Keratinocyte (primary cell): Measurements from ENCODE around the gene RSRC2. TPM values are rescaled to one million over a fixed set of nuclear protein-coding genes. Genes with fewer than 3 reads are reported as not detected.
"Not testable (repeated sequence)": the region's sequence is repeated elsewhere in the genome, so short reads cannot be mapped to it uniquely, and the experiment has no call there.

Experiments used
- DNase-seq: peaks from one replicate; pipeline ENCODE4 v3.0.0-alpha.2; 2011; ENCODE audit warnings: low read depth, missing footprints, low spot score
- FAIRE-seq: peaks from 2 replicates; lab custom pipeline; 2011; peaks lifted over from hg19 to GRCh38; lab: Jason Lieb, UNC
- H2AFZ ChIP-seq: 2 replicates; pipeline ENCODE4 v1.6.0; 2012; ENCODE audit warnings: low read length, control low read depth, inconsistent platforms; ENCODE audit not compliant: control insufficient read depth
- H3K27ac ChIP-seq: 2 replicates; pipeline ENCODE4 v1.5.1; 2011; ENCODE audit warnings: low read length; ENCODE audit not compliant: control insufficient read depth, insufficient read depth
- H3K27me3 ChIP-seq: 3 replicates; pipeline ENCODE4 v1.6.0; 2011; ENCODE audit warnings: low read length; ENCODE audit not compliant: control insufficient read depth, insufficient read depth; ENCODE audit errors: extremely low read depth
- H3K36me3 ChIP-seq, 2 experiments: 2 replicates in 1 of 2; 3 replicates in 1 of 2; pipeline ENCODE4 v1.5.1; 2011; ENCODE audit warnings: low read length in 2 of 2, mild to moderate bottlenecking in 1 of 2; ENCODE audit not compliant: control insufficient read depth in 2 of 2, insufficient read depth in 2 of 2; ENCODE audit errors: extremely low read depth in 1 of 2
- H3K4me1 ChIP-seq: 3 replicates; pipeline ENCODE4 v1.5.1; 2011; ENCODE audit warnings: low read length; ENCODE audit not compliant: control insufficient read depth, insufficient read depth; ENCODE audit errors: extremely low read depth
- H3K4me2 ChIP-seq: 3 replicates; pipeline ENCODE4 v1.6.0; 2011; ENCODE audit warnings: low read depth, low read length; ENCODE audit not compliant: control insufficient read depth, insufficient read depth; ENCODE audit errors: extremely low read depth
- H3K4me3 ChIP-seq, 3 experiments: fragments of 200-600 bp in 1 of 3; sonication (generic) in 1 of 3; 2 replicates in 2 of 3; 3 replicates in 1 of 3; pipeline ENCODE4 v1.5.1; 2011 to 2016; ENCODE audit warnings: low read length in 3 of 3, mild to moderate bottlenecking in 3 of 3, control low read depth in 2 of 3, inconsistent platforms in 1 of 3, low read depth in 1 of 3, mixed read lengths in 1 of 3, mixed run types in 1 of 3, moderate library complexity in 1 of 3; ENCODE audit not compliant: control insufficient read depth in 2 of 3, insufficient read depth in 2 of 3; ENCODE audit errors: extremely low read depth in 1 of 3
- H3K79me2 ChIP-seq: 2 replicates; pipeline ENCODE4 v1.6.0; 2012; ENCODE audit warnings: low read length; ENCODE audit not compliant: control insufficient read depth, insufficient read depth
- H3K9ac ChIP-seq: 3 replicates; pipeline ENCODE4 v1.6.0; 2011; ENCODE audit warnings: low read length; ENCODE audit not compliant: control insufficient read depth, insufficient read depth; ENCODE audit errors: extremely low read depth
- H3K9me1 ChIP-seq: 3 replicates; pipeline ENCODE4 v1.6.0; 2011; ENCODE audit warnings: low read length; ENCODE audit not compliant: control insufficient read depth, insufficient read depth; ENCODE audit errors: extremely low read depth
- H3K9me3 ChIP-seq: 2 replicates; pipeline ENCODE4 v1.5.1; 2012; ENCODE audit warnings: low read depth, low read length; ENCODE audit not compliant: control insufficient read depth
- H4K20me1 ChIP-seq: 3 replicates; pipeline ENCODE4 v1.6.0; 2011; ENCODE audit warnings: low read length; ENCODE audit not compliant: control insufficient read depth, insufficient read depth; ENCODE audit errors: extremely low read depth
- EZH2 ChIP-seq: IDR thresholded peaks from one replicate; pipeline ENCODE4 v1.6.1; 2012; ENCODE audit warnings: inconsistent platforms, mild to moderate bottlenecking, low read length, moderate library complexity
- dilution Hi-C: fragments of 300-500 bp; cut with MboI; formaldehyde crosslinking; loops from one replicate; pipeline ENCODE4 v1.7.0; 2020; ENCODE audit warnings: low sequenced_read_pairs; ENCODE audit not compliant: extremely low pct_ligation_motif_present
- polyA plus RNA-seq, 5 experiments: library from polyadenylated mRNA; depleted of rRNA in 3 of 5; stranded (reverse) in 3 of 5; stranded (forward) in 1 of 5; unstranded in 1 of 5; fragments of >200 nt; gene quantifications; 1 replicate in 1 of 5; 2 replicates in 3 of 5; 3 replicates in 1 of 5; pipeline versions ENCODE4 v1.2.1 to v1.2.3, GENCODE V29; 2011 to 2012; ENCODE audit warnings: missing spikeins in 2 of 5, low read depth in 1 of 5, low replicate concordance in 1 of 5
- TF ChIP-seq, protein P1 (sequence below), 3 experiments: IDR thresholded peaks in 1 of 3; conservative IDR thresholded peaks in 1 of 3; optimal IDR thresholded peaks in 1 of 3; 2 replicates in 2 of 3; 3 replicates in 1 of 3; pipeline versions ENCODE3 to v1.5.1; 2011; ENCODE audit warnings: low read length in 3 of 3, mild to moderate bottlenecking in 3 of 3, moderate library complexity in 2 of 3, control low read depth in 1 of 3, inconsistent platforms in 1 of 3; ENCODE audit not compliant: insufficient read depth in 2 of 3; ENCODE audit errors: extremely low read depth in 1 of 3

The RSRC2 gene
- polyA plus RNA-seq, 1 donor (not counting 4 experiments of a cell fraction or from before 2014, with no cell fraction given), result 45.6 TPM

DNA sequence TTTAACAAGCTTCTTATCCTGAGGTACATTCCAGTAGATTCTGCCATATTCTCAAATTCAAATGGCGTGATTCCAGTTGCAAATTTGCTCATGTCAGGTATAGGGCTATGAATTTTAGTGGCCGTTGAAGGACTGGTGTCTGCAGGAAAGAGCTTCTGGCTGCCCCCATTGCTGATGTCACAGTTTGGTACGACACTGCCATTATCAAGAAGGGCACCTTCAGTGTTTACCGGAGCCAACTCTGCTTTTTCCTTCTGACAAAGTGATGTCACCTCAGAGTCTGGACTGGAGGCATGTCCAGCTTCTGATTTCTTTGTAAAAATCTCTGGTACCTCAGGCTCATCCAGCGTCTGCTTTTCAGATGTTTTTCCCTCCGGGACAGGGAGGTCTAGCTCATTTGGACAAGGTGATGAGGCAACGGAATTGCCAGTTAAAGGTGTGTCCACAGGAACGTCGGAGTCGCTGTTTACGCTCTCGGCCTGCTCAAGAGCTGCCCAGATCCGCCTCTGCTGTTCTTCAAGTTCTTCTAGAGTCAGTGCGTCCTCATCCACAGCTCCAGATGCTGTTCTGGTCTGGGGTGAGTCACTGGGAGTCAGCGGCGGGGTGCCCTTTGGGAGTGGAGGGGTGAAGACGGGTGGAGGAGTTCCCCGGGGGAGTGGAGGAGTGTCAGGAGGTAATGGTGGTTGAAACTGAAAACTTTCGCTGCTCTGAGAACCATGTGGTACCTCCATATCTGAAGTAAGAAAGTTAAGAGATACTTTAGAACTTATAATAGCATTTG lies 53.0 kb downstream of the RSRC2 start:
- no peaks in the 10 kb centered on the region for H3K9me1 ChIP-seq
- H3K4me2 ChIP-seq, result no peak overlapping the region
- peak overlapping the region; percentile 33 for H3K27ac ChIP-seq
- no peaks in the 10 kb centered on the region for H4K20me1 ChIP-seq
- dilution Hi-C loops, result no loop called here
- H3K4me3 ChIP-seq, result no peak overlapping the region
- peaks cover 18 to 26% of the 10 kb centered on the region in 2 experiments for H3K36me3 ChIP-seq
- no peak for DNase-seq
- TF ChIP-seq, protein P1, sequence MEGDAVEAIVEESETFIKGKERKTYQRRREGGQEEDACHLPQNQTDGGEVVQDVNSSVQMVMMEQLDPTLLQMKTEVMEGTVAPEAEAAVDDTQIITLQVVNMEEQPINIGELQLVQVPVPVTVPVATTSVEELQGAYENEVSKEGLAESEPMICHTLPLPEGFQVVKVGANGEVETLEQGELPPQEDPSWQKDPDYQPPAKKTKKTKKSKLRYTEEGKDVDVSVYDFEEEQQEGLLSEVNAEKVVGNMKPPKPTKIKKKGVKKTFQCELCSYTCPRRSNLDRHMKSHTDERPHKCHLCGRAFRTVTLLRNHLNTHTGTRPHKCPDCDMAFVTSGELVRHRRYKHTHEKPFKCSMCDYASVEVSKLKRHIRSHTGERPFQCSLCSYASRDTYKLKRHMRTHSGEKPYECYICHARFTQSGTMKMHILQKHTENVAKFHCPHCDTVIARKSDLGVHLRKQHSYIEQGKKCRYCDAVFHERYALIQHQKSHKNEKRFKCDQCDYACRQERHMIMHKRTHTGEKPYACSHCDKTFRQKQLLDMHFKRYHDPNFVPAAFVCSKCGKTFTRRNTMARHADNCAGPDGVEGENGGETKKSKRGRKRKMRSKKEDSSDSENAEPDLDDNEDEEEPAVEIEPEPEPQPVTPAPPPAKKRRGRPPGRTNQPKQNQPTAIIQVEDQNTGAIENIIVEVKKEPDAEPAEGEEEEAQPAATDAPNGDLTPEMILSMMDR (optimal IDR thresholded peaks at IDR 0.05 in 1 of 3, IDR thresholded peaks at IDR 0.05 in 1 of 3, conservative IDR thresholded peaks at IDR 0.05 in 1 of 3; ENCODE audit: extremely low read depth in 1 of 3, insufficient read depth in 2 of 3, low read length in 3 of 3), result peak in 1 of 3 experiments; percentile 13
- TF ChIP-seq EZH2, result no peak
- no peak for FAIRE-seq
- peaks cover 12% of the 10 kb centered on the region for H3K4me1 ChIP-seq
- no peaks in the 10 kb centered on the region for H3K9me3 ChIP-seq
- no peak overlapping the region for H2AFZ ChIP-seq
- H3K9ac ChIP-seq, result no peak overlapping the region
- no peaks in the 10 kb centered on the region for H3K79me2 ChIP-seq
- no peaks in the 10 kb centered on the region for H3K27me3 ChIP-seq

DNA sequence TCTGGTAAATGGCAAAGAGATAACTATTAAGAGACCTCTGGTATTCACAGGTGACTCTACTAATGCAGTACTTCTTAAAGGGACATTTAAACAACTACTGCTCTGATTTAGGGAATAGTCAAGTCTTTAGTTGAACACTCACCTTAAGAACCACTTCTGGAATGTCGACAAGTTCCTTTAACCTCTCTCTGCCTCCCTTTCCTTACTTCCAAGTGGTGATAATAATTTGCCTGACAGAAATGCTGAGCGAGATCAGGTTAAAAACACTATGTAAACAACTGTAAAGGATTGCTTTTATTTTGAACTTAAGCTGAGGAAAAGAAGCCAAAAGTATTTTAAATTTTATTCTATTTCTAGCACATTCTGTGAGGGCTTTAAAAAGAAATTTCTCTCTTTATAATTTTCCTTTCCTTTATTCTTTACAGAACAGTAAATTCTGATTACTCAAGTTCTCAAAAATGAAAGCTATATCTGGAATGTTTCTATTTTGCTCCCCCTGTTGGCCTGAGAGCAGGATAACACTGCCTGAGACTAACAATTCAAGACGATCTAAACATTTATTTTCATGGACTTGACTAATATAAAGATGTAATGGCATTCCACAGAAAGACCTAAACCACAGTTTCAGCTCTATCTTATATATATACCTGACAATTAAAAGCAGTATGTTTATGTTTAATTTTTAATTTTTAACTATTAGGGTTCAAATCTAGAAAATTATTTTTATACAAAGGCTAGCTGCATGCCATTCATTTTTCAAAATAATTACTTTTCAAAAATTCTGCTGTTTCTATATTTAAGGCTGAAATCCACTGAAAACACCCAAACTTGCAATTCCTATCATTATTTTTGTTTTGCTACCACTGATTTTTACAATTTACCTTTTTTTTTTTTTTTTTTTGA lies 55.2 kb downstream of the RSRC2 start:
- Histone ChIP-seq H3K4me1 (peaks cover 22% of the 10 kb centered on the region), H2AFZ (peak overlapping the region; percentile 40), H3K4me2 (peak overlapping the region; percentile 32), H3K36me3 (peaks cover 10 to 18% of the 10 kb centered on the region in 2 experiments), H3K9me1 (no peaks in the 10 kb centered on the region), H3K27ac (peak overlapping the region; percentile 66), H3K9me3 (no peaks in the 10 kb centered on the region), H4K20me1 (no peaks in the 10 kb centered on the region), H3K27me3 (no peaks in the 10 kb centered on the region), H3K9ac (peak overlapping the region; percentile 37), H3K4me3 (no peak overlapping the region), H3K79me2 (no peaks in the 10 kb centered on the region)
- TF ChIP-seq, protein P1 (optimal IDR thresholded peaks at IDR 0.05 in 1 of 3, IDR thresholded peaks at IDR 0.05 in 1 of 3, conservative IDR thresholded peaks at IDR 0.05 in 1 of 3; ENCODE audit: extremely low read depth in 1 of 3, insufficient read depth in 2 of 3, low read length in 3 of 3), result peak in 2 of 3 experiments; percentile 46 to 54
- TF ChIP-seq EZH2, result no peak
- FAIRE-seq (no peak), DNase-seq (peak; percentile 23)
- dilution Hi-C loops, result no loop called here

- H3K4me1 ChIP-seq, result peaks cover 23% of the 10 kb centered on the region
- H3K36me3 ChIP-seq, H3K9me1 ChIP-seq, H3K79me2 ChIP-seq, H3K27me3 ChIP-seq, FAIRE-seq, dilution Hi-C loops, H3K27ac ChIP-seq, H3K4me3 ChIP-seq, DNase-seq, H3K9me3 ChIP-seq, H4K20me1 ChIP-seq, H2AFZ ChIP-seq, H3K4me2 ChIP-seq: not testable (repeated sequence)
- peak overlapping the region; percentile 37 for H3K9ac ChIP-seq
These were observed 56.2 kb downstream of the RSRC2 start for GRCh38 chr12:122470576-122470975.
